ENCODE data around the gene NAV3. TPM values are rescaled to one million over a fixed set of nuclear protein-coding genes. Genes with fewer than 3 reads are reported as not detected.

Gene NAV3
- total RNA-seq, 1 donor from 2014 or later: 8.7 TPM

- H3K27ac ChIP-seq: no peak overlapping the region
- H3K36me3 ChIP-seq: no peaks in the 10 kb centered on the region
- H3K27me3 ChIP-seq (ENCODE audit: low read depth): no peaks in the 10 kb centered on the region
- no peak overlapping the region for H3K4me3 ChIP-seq
- intact Hi-C loops (cut with DNase I): no loop called here
- no peak for DNase-seq
- no peaks in the 10 kb centered on the region for H3K9me3 ChIP-seq
- ATAC-seq: no peak
- no peak for TF ChIP-seq CTCF (IDR thresholded peaks at IDR 0.05)
- H3K4me1 ChIP-seq: peaks cover 23% of the 10 kb centered on the region
Measured at GRCh38 chr12:77850698-77851097, 20.0 kb downstream of the NAV3 start.

DNA sequence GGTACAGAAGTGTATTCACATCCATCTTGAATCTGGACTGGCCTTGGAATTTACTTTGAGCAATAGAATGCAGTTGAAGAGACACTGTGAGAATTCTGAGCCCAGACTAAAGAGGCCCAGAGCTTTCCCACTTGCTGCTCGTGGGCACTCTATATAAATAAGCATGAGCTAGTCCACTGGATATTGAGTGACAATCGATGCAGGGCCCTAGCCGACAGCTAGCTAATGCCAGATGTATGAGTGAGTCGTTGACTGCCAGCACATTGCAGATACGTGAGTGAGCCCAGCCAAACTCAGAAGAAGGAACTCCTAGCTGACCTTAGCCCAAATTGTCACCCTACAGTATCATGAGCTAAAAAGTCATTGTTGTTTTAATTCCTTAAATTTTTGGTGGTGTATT is 24.9 kb downstream of the NAV3 start:
- no peak for TF ChIP-seq CTCF (IDR thresholded peaks at IDR 0.05)
- intact Hi-C loops (cut with DNase I): no loop called here
- Histone ChIP-seq H3K36me3 (no peaks in the 10 kb centered on the region), H3K9me3 (no peaks in the 10 kb centered on the region), H3K4me1 (no peaks in the 10 kb centered on the region), H3K4me3 (no peak overlapping the region), H3K27ac (no peak overlapping the region), H3K27me3 (ENCODE audit: low read depth) (no peaks in the 10 kb centered on the region)
- no peak for ATAC-seq
- no peak for DNase-seq

- Histone ChIP-seq H3K27ac (no peak overlapping the region), H3K4me1 (no peaks in the 10 kb centered on the region), H3K9me3 (no peaks in the 10 kb centered on the region), H3K4me3 (no peak overlapping the region), H3K27me3 (ENCODE audit: low read depth) (no peaks in the 10 kb centered on the region), H3K36me3 (no peaks in the 10 kb centered on the region)
- no peak for TF ChIP-seq CTCF (IDR thresholded peaks at IDR 0.05)
- intact Hi-C loops (cut with DNase I): no loop called here
- ATAC-seq (no peak), DNase-seq (no peak)
Measured at GRCh38 chr12:77861317-77861716, 30.6 kb downstream of the NAV3 start.

- Histone ChIP-seq H3K4me3 (no peak overlapping the region), H3K9me3 (no peaks in the 10 kb centered on the region), H3K27ac (no peak overlapping the region), H3K36me3 (no peaks in the 10 kb centered on the region), H3K27me3 (ENCODE audit: low read depth) (no peaks in the 10 kb centered on the region), H3K4me1 (no peaks in the 10 kb centered on the region)
- ATAC-seq: no peak
- no peak for DNase-seq
- no peak for TF ChIP-seq CTCF (IDR thresholded peaks at IDR 0.05)
- intact Hi-C loops (cut with DNase I): no loop called here
Measured at GRCh38 chr12:77865178-77865577, 34.5 kb downstream of the NAV3 start.

DNA sequence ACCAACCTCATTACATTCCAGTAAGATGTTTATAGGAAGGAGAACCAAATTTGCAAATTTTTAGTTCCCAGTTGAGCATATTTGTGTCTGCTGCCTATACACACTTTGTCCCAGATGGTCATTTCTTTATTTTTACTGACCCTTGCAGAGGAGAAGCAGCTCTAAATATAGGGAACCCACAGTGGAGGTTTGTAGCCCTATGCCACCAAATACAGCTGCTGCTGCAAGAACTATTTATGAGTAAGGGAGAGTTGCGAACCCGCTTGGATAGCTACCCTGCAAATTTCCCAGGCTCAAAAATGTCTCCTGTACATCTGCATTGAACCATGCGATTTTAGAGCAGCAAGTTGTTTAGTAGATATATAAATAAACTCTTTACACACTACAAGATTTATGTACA is 48.2 kb downstream of the NAV3 start:
- no peak for ATAC-seq
- H3K36me3 ChIP-seq: no peaks in the 10 kb centered on the region
- TF ChIP-seq CTCF (IDR thresholded peaks at IDR 0.05): no peak
- no peaks in the 10 kb centered on the region for H3K4me1 ChIP-seq
- DNase-seq: no peak
- H3K27me3 ChIP-seq (ENCODE audit: low read depth): no peaks in the 10 kb centered on the region
- no peaks in the 10 kb centered on the region for H3K9me3 ChIP-seq
- intact Hi-C loops (cut with DNase I): no loop called here
- no peak overlapping the region for H3K4me3 ChIP-seq
- no peak overlapping the region for H3K27ac ChIP-seq

DNA sequence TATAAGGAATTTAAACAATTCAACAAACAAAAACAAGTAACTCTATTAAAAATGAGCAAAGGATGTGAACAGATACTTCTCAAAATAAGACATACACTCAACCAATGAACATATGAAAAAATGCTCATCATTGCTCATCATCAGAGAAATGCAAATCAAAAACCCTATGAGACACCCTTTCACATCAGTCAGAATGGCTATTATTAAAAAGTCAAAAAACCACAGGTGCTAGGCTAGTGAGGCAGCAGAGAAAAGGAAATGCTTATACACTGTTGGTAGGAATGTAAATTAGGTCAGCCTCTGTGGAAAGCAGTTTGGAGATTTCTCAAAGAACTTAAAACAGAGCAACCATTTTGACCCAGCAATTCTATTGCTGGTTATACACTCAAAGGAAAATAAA is 52.0 kb downstream of the NAV3 start:
- ATAC-seq (no peak), DNase-seq (no peak)
- intact Hi-C loops (cut with DNase I): no loop called here
- Histone ChIP-seq H3K27me3 (ENCODE audit: low read depth) (no peaks in the 10 kb centered on the region), H3K4me3 (no peak overlapping the region), H3K36me3 (no peaks in the 10 kb centered on the region), H3K9me3 (no peaks in the 10 kb centered on the region), H3K4me1 (no peaks in the 10 kb centered on the region), H3K27ac (no peak overlapping the region)
- TF ChIP-seq CTCF (IDR thresholded peaks at IDR 0.05): no peak
